A549 (cell line): ENCODE data around the gene ERFE. TPM values are rescaled to one million over a fixed set of nuclear protein-coding genes. Genes with fewer than 3 reads are reported as not detected.

Experiments used
- ATAC-seq, 2 experiments: fragments of 200-7000 bp in 1 of 2; fragments of >200 bp in 1 of 2; cut with Nextera tagmentation in 1 of 2; cut with Tn5 transposase in 1 of 2; 3 replicates each; pipeline versions ENCODE4 v1.8.0 to v1.9.1; 2018 to 2020; ENCODE audit warnings: mild to moderate bottlenecking in 1 of 2, moderate library complexity in 1 of 2
- CTCF ChIA-PET: fragments of 300-600 bp; sonication (Branson Sonifier 250); formaldehyde crosslinking; extraction: SDS; loops from one replicate; lab custom pipeline; 2021; ENCODE audit warnings: antibody characterized with exemption, inconsistent platforms; lab: Yijun Ruan, JAX
- POLR2A ChIA-PET: fragments of 350-600 bp; formaldehyde crosslinking; extraction: SDS; loops from one replicate; lab custom pipeline; 2021; ENCODE audit warnings: antibody characterized with exemption, inconsistent platforms; lab: Yijun Ruan, JAX
- DNase-seq, 2 experiments: peaks; one replicate each; pipeline versions ENCODE4 v3.0.0 to v3.0.0-alpha.2; 2011 to 2016; ENCODE audit warnings: low read depth in 1 of 2, low spot score in 1 of 2
- FAIRE-seq: peaks from 2 replicates; lab custom pipeline; 2011; peaks lifted over from hg19 to GRCh38; lab: Jason Lieb, UNC
- H3K27ac ChIP-seq, 2 experiments: fragments of >200 bp; sonication (Bioruptor Twin); formaldehyde crosslinking; 3 replicates each; pipeline ENCODE4 v1.5.1; 2016 to 2017
- H3K4me1 ChIP-seq: fragments of >200 bp; sonication (Bioruptor Twin); formaldehyde crosslinking; 3 replicates; pipeline ENCODE4 v1.6.1; 2016
- H3K4me2 ChIP-seq: fragments of >200 bp; sonication (Bioruptor Twin); formaldehyde crosslinking; 3 replicates; pipeline ENCODE4 v1.6.1; 2016
- H3K4me3 ChIP-seq: fragments of >200 bp; sonication (Bioruptor Twin); formaldehyde crosslinking; 3 replicates; pipeline ENCODE4 v1.5.1; 2016
- H3K9me3 ChIP-seq: fragments of >200 bp; sonication (Bioruptor Twin); formaldehyde crosslinking; 3 replicates; pipeline ENCODE4 v1.6.1; 2016
- E2F6 ChIP-seq: IDR thresholded peaks from 2 replicates; pipeline ENCODE4 v1.6.1; 2012; ENCODE audit warnings: low read depth, borderline replicate concordance
- EHMT2 ChIP-seq: fragments of 200-600 bp; sonication (generic); IDR thresholded peaks from 2 replicates; pipeline ENCODE4 v1.6.1; 2016; ENCODE audit warnings: antibody characterized with exemption, low read depth, mild to moderate bottlenecking, moderate library complexity
- FOSB ChIP-seq: fragments of 250-450 bp; sonication (Bioruptor Pico); IDR thresholded peaks from 2 replicates; pipeline ENCODE4 v1.5.0; 2020; ENCODE audit warnings: mild to moderate bottlenecking, moderate library complexity
- FOSL2 ChIP-seq, 2 experiments: fragments of 450-650 bp in 1 of 2; fragments of >200 bp in 1 of 2; sonication (Bioruptor Twin) in 1 of 2; formaldehyde crosslinking; IDR thresholded peaks; 2 replicates each; pipeline versions ENCODE4 v1.5.0 to v1.6.1; 2016 to 2020; ENCODE audit warnings: mild to moderate bottlenecking in 1 of 2, moderate library complexity in 1 of 2
- FOXS1 ChIP-seq: fragments of 250-450 bp; sonication (Bioruptor Pico); IDR thresholded peaks from 2 replicates; pipeline ENCODE4 v1.5.0; 2020; ENCODE audit warnings: mild to moderate bottlenecking, moderate library complexity
- HES2 ChIP-seq: fragments of >200 bp; sonication (Bioruptor Twin); formaldehyde crosslinking; IDR thresholded peaks from 2 replicates; pipeline ENCODE4 v1.6.1; 2016
- HOXB13 ChIP-seq: fragments of 250-450 bp; sonication (Bioruptor Pico); IDR thresholded peaks from 2 replicates; pipeline ENCODE4 v1.5.0; 2020; ENCODE audit warnings: low read depth, mild to moderate bottlenecking, moderate library complexity
- JUNB ChIP-seq: fragments of >200 bp; sonication (Bioruptor Twin); formaldehyde crosslinking; IDR thresholded peaks from 2 replicates; pipeline ENCODE4 v1.6.1; 2016
- MAZ ChIP-seq: fragments of 150-350 bp; IDR thresholded peaks from 2 replicates; pipeline ENCODE4 v1.6.1; 2014; ENCODE audit warnings: antibody characterized with exemption, low read depth, low read length, borderline replicate concordance
- NPAS2 ChIP-seq: fragments of 250-450 bp; sonication (Bioruptor Pico); IDR thresholded peaks from 2 replicates; pipeline ENCODE4 v1.8.0; 2022; ENCODE audit warnings: mild to moderate bottlenecking, moderate library complexity, borderline replicate concordance
- RARB ChIP-seq: fragments of 250-450 bp; sonication (Bioruptor Pico); IDR thresholded peaks from 2 replicates; pipeline ENCODE4 v1.8.0; 2021; ENCODE audit warnings: mild to moderate bottlenecking, moderate library complexity
- RCOR1 ChIP-seq: fragments of 150-350 bp; IDR thresholded peaks from 2 replicates; pipeline ENCODE4 v1.6.1; 2014; ENCODE audit warnings: antibody characterized with exemption, low read length, low read depth
- SMC3 ChIP-seq: fragments of >200 bp; sonication (Bioruptor Twin); formaldehyde crosslinking; IDR thresholded peaks from 3 replicates; pipeline ENCODE4 v1.6.1; 2018; ENCODE audit warnings: inconsistent platforms
- TFCP2L1 ChIP-seq: fragments of 250-450 bp; sonication (Bioruptor Pico); IDR thresholded peaks from 2 replicates; pipeline ENCODE4 v1.5.0; 2021; ENCODE audit warnings: mild to moderate bottlenecking
- ZC3H11A ChIP-seq: fragments of 450-650 bp; IDR thresholded peaks from 2 replicates; pipeline ENCODE4 v1.6.1; 2014; ENCODE audit warnings: antibody characterized with exemption, mild to moderate bottlenecking
- ZFP36 ChIP-seq: fragments of 450-650 bp; IDR thresholded peaks from 2 replicates; pipeline ENCODE4 v1.6.1; 2014; ENCODE audit warnings: borderline replicate concordance; ENCODE audit not compliant: partially characterized antibody
- WGBS: methylation state at CpG from one replicate; pipeline ENCODE4 v1.1.6; 2017; ENCODE audit errors: missing lambda C conversion rate; 5-methylcytosine and 5-hydroxymethylcytosine counted together
- polyA plus RNA-seq, 4 experiments: library from polyadenylated mRNA; depleted of rRNA in 3 of 4; stranded (reverse); fragments of >200 nt; fragmentation: RNase III in 1 of 4; extraction: RNeasy Plus Mini Kit Qiagen cat#74134 plus additional on column Dnase treatment in 1 of 4; gene quantifications; 2 replicates in 3 of 4; 3 replicates in 1 of 4; pipeline ENCODE4 v1.2.3, GENCODE V29; 2011 to 2017
- TF ChIP-seq, protein P1 (sequence below): fragments of 250-450 bp; sonication (Bioruptor Pico); IDR thresholded peaks from 2 replicates; pipeline ENCODE4 v1.5.0; 2020; ENCODE audit warnings: low read depth, mild to moderate bottlenecking, moderate library complexity

ERFE gene
- polyA plus RNA-seq, 2 of the 4 experiments (the other 2 are of a cell fraction) = 2.6 TPM

DNA sequence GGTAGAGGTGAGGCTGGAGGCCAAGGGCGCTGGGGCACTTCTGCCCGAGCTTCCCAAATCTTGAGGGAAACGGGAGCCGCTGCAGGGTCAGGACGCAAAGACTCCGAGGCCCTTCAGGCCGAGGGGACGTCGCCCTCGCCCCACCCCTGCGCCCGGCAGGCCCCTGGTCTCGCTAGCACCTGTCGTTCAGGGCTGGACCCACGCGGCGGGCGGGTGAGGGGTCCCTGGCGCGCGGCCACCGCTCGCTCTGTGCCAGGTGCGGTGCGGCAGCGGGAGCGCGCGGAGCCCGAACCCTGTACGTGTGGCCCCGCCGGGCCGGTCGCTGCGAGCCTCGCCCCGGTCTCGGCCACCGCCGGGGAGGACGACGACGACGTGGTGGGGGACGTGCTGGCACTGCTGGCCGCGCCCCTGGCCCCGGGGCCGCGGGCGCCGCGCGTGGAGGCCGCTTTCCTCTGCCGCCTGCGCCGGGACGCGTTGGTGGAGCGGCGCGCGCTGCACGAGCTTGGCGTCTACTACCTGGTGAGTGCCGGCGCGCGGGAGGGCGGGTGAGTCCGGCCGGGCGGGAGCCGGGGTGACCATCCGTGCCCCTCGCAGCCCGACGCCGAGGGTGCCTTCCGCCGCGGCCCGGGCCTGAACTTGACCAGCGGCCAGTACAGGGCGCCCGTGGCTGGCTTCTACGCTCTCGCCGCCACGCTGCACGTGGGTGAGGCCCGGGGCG, 4.9 kb downstream of the ERFE start (continued):
- no peak for TF ChIP-seq HOXB13 (CRISPR knock-in tag)

DNA sequence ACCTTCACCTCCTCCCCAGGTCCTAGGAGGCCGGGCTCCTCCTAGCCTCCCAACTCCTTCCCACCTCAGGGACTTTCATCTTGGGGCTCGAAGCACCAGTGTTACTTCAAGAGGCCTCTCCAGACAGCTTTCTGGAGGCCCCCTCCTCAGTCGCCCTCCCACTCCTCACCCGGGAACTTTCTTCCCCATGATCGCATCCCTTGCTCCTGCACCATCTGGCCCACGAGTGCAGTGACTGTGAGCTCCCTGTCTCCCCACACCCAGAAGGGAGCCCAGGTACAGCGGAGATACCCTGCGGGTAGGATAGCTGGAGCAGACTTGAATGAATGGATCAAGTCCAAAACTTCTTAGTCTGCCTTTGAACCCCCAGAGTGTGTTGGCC, 6.1 kb downstream of the ERFE start:
- H3K4me3 ChIP-seq = no peak overlapping the region
- no peak for FAIRE-seq
- H3K4me1 ChIP-seq = peaks cover 29% of the 10 kb centered on the region
- H3K9me3 ChIP-seq = no peaks in the 10 kb centered on the region
- ATAC-seq = no peak
- no peak for DNase-seq
- no peak for TF ChIP-seq ZFP36
- TF ChIP-seq EHMT2 = no peak
- TF ChIP-seq MAZ = no peak
- no peak for TF ChIP-seq TFCP2L1 (CRISPR knock-in tag)
- TF ChIP-seq HES2 = no peak
- no peak for TF ChIP-seq E2F6
- TF ChIP-seq JUNB = no peak
- TF ChIP-seq SMC3 = no peak
- no peak for TF ChIP-seq FOSB (CRISPR knock-in tag)
- TF ChIP-seq FOSL2 (IDR thresholded peaks at IDR 0.05) = no peak
- TF ChIP-seq FOSL2 (CRISPR knock-in tag; IDR thresholded peaks at IDR 0.05) = no peak
- ChIA-PET POLR2A (no interaction called here), CTCF (interaction anchor here (1.3 kb wide), 1 partner anchor 27 kb away, joined by 3 read pairs; no protein-coding TSS in a partner anchor)
- WGBS = 88% methylated on average over 8 of the region's 8 CpGs
- H3K4me2 ChIP-seq = no peak overlapping the region
- H3K27ac ChIP-seq = no peak overlapping the region

GRCh38 chr2:238165288-238165921, 6.6 kb downstream of the ERFE start:
- CTCF ChIA-PET = interaction anchor here (0.6 to 1.3 kb wide), 2 partner anchors 13 to 28 kb away, joined by 3 read pairs; no protein-coding TSS in a partner anchor
- Histone ChIP-seq H3K9me3 (no peaks in the 10 kb centered on the region), H3K27ac (no peak overlapping the region), H3K4me1 (peaks cover 30% of the 10 kb centered on the region), H3K4me2 (no peak overlapping the region), H3K4me3 (no peak overlapping the region)
- ATAC-seq (no peak), DNase-seq (no peak)
- POLR2A ChIA-PET = no interaction called here
- WGBS = 88% methylated on average over 12 of the region's 12 CpGs
- no peak for TF ChIP-seq RCOR1
- TF ChIP-seq ZC3H11A = no peak
- TF ChIP-seq FOSL2 (IDR thresholded peaks at IDR 0.05) = no peak
- TF ChIP-seq FOSL2 (CRISPR knock-in tag; IDR thresholded peaks at IDR 0.05) = no peak
- TF ChIP-seq TFCP2L1 (CRISPR knock-in tag) = no peak
- no peak for TF ChIP-seq RARB (CRISPR knock-in tag)
- TF ChIP-seq, protein P1, sequence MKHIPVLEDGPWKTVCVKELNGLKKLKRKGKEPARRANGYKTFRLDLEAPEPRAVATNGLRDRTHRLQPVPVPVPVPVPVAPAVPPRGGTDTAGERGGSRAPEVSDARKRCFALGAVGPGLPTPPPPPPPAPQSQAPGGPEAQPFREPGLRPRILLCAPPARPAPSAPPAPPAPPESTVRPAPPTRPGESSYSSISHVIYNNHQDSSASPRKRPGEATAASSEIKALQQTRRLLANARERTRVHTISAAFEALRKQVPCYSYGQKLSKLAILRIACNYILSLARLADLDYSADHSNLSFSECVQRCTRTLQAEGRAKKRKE (CRISPR knock-in tag) = no peak
- TF ChIP-seq JUNB = no peak
- TF ChIP-seq NPAS2 (CRISPR knock-in tag) = no peak
- TF ChIP-seq FOXS1 (CRISPR knock-in tag) = no peak
- TF ChIP-seq, all 56 proteins: peak for 0
- no peak for FAIRE-seq
